SK-N-SH (cell line): ENCODE results near the gene DVL2.

Experiments used
- CTCF ChIP-seq: fragments of 200-600 bp; sonication (generic); IDR thresholded peaks from 2 replicates; pipeline ENCODE4 v1.6.1; 2017; ENCODE audit warnings: antibody characterized with exemption, mild to moderate bottlenecking, moderate library complexity
- RCOR1 ChIP-seq: fragments of 150-350 bp; IDR thresholded peaks from 2 replicates; pipeline ENCODE4 v1.6.1; 2017; ENCODE audit warnings: antibody characterized with exemption, low read length

GRCh38 chr17:7266784-7267183 is 32.5 kb upstream of the DVL2 start:
- TF ChIP-seq RCOR1, result no peak
- no peak for TF ChIP-seq CTCF
